Peyer's patch (tissue), 4 donors: ENCODE results near the gene SLX4IP. TPM values are rescaled to one million over a fixed set of nuclear protein-coding genes. Genes with fewer than 3 reads are reported as not detected.

Experiments used
- DNase-seq, 3 donors: peaks; one replicate each; pipeline ENCODE4 v3.0.0-alpha.2; 2017 to 2019
- H3K27ac ChIP-seq, 4 donors: fragments of 200-600 bp; sonication (generic); one replicate each; pipeline ENCODE4 v1.5.1; 2016 to 2019
- H3K27me3 ChIP-seq, 2 donors: fragments of 200-600 bp; sonication (generic); one replicate each; pipeline ENCODE4 v1.5.1; 2019
- H3K36me3 ChIP-seq, 3 donors: fragments of 200-600 bp; sonication (generic); one replicate each; pipeline ENCODE4 v1.5.1; 2016 to 2019
- H3K4me1 ChIP-seq, 4 donors: fragments of 200-600 bp; sonication (generic); one replicate each; pipeline ENCODE4 v1.5.1; 2016 to 2019
- H3K4me3 ChIP-seq, 4 donors: fragments of 200-600 bp; sonication (generic); 1 replicate in 3 of 4; 2 replicates in 1 of 4; pipeline ENCODE4 v1.5.1; 2016 to 2019; ENCODE audit warnings: mild to moderate bottlenecking in 1 of 4
- H3K9me3 ChIP-seq, 4 donors: fragments of 200-600 bp; sonication (generic); one replicate each; pipeline ENCODE4 v1.5.1; 2016 to 2019; ENCODE audit warnings: mild to moderate bottlenecking in 1 of 4
- CTCF ChIP-seq, 6 experiments: fragments of 450-650 bp in 4 of 6; fragments of 200-600 bp in 2 of 6; sonication (generic) in 1 of 6; IDR thresholded peaks; one replicate each; pipeline ENCODE4 v1.5.1; 2017 to 2019; ENCODE audit warnings: antibody characterized with exemption in 6 of 6, mild to moderate bottlenecking in 3 of 6, moderate library complexity in 1 of 6
- POLR2A ChIP-seq, 2 donors: fragments of 450-650 bp; IDR thresholded peaks; one replicate each; pipeline ENCODE4 v1.5.1; 2017; ENCODE audit warnings: antibody characterized with exemption in 2 of 2, mild to moderate bottlenecking in 2 of 2, moderate library complexity in 2 of 2
- total RNA-seq, 4 donors: library from RNA; depleted of rRNA; stranded (reverse); fragments of >200 nt; gene quantifications; one replicate each; pipeline ENCODE4 v1.1.0, GENCODE V29; 2016

The SLX4IP gene
- total RNA-seq, 4 donors from 2014 or later = 6.1 to 9.0 (median 7.9) TPM

- no peaks in the 10 kb centered on the region for H3K9me3 ChIP-seq
- no peak for TF ChIP-seq POLR2A (IDR thresholded peaks at IDR 0.05)
- no peak for TF ChIP-seq CTCF (IDR thresholded peaks at IDR 0.05)
- no peaks in the 10 kb centered on the region for H3K4me1 ChIP-seq
- no peak overlapping the region for H3K4me3 ChIP-seq
- H3K27ac ChIP-seq = no peak overlapping the region
- no peaks in the 10 kb centered on the region for H3K36me3 ChIP-seq
- no peaks in the 10 kb centered on the region for H3K27me3 ChIP-seq
- no peak for DNase-seq
These were observed 160.9 kb downstream of the SLX4IP start for GRCh38 chr20:10595985-10596384.

- H3K9me3 ChIP-seq = no peaks in the 10 kb centered on the region
- no peak for TF ChIP-seq POLR2A (IDR thresholded peaks at IDR 0.05)
- TF ChIP-seq CTCF (IDR thresholded peaks at IDR 0.05) = no peak
- no peaks in the 10 kb centered on the region for H3K4me1 ChIP-seq
- no peak for DNase-seq
- no peaks in the 10 kb centered on the region for H3K36me3 ChIP-seq
- no peaks in the 10 kb centered on the region for H3K27me3 ChIP-seq
- H3K4me3 ChIP-seq = no peak overlapping the region
- peak overlapping the region in 1 of 4 donors; percentile 39 for H3K27ac ChIP-seq
These were observed 161.6 kb downstream of the SLX4IP start for GRCh38 chr20:10596710-10597121.

GRCh38 chr20:10597637-10598036, 162.5 kb downstream of the SLX4IP start:
- no peaks in the 10 kb centered on the region for H3K4me1 ChIP-seq
- peak overlapping the region in 2 of 4 donors; percentile 21 to 67 for H3K27ac ChIP-seq
- TF ChIP-seq POLR2A (IDR thresholded peaks at IDR 0.05) (no peak), CTCF (IDR thresholded peaks at IDR 0.05) (no peak)
- DNase-seq = no peak
- H3K27me3 ChIP-seq = no peaks in the 10 kb centered on the region
- no peaks in the 10 kb centered on the region for H3K36me3 ChIP-seq
- H3K9me3 ChIP-seq = no peaks in the 10 kb centered on the region
- H3K4me3 ChIP-seq = no peak overlapping the region

- Histone ChIP-seq H3K27ac (no peak overlapping the region), H3K4me3 (no peak overlapping the region), H3K4me1 (no peaks in the 10 kb centered on the region), H3K27me3 (no peaks in the 10 kb centered on the region), H3K9me3 (no peaks in the 10 kb centered on the region), H3K36me3 (no peaks in the 10 kb centered on the region)
- TF ChIP-seq POLR2A (IDR thresholded peaks at IDR 0.05) = no peak
- TF ChIP-seq CTCF (IDR thresholded peaks at IDR 0.05) = no peak
- DNase-seq = no peak
These were observed 167.2 kb downstream of the SLX4IP start for GRCh38 chr20:10602221-10602871.

- Histone ChIP-seq H3K27me3 (no peaks in the 10 kb centered on the region), H3K4me3 (no peak overlapping the region), H3K9me3 (no peaks in the 10 kb centered on the region), H3K4me1 (no peaks in the 10 kb centered on the region), H3K27ac (peak overlapping the region in 2 of 4 donors; percentile 8 to 62), H3K36me3 (no peaks in the 10 kb centered on the region)
- DNase-seq = no peak
- no peak for TF ChIP-seq POLR2A (IDR thresholded peaks at IDR 0.05)
These were observed 168.3 kb downstream of the SLX4IP start for GRCh38 chr20:10603378-10603777.

GRCh38 chr20:10603971-10604864, 169.1 kb downstream of the SLX4IP start:
- H3K36me3 ChIP-seq = no peaks in the 10 kb centered on the region
- DNase-seq = no peak
- TF ChIP-seq POLR2A (IDR thresholded peaks at IDR 0.05) (no peak), CTCF (IDR thresholded peaks at IDR 0.05) (no peak)
- H3K4me3 ChIP-seq = no peak overlapping the region
- H3K27ac ChIP-seq = peak overlapping the region; percentile 2 to 62 (median 22)
- no peaks in the 10 kb centered on the region for H3K9me3 ChIP-seq
- no peaks in the 10 kb centered on the region for H3K4me1 ChIP-seq
- H3K27me3 ChIP-seq = no peaks in the 10 kb centered on the region
